HG02759 (cell line): ENCODE results near the gene PPM1L.

Source experiments
- ATAC-seq: cut with Tn5 transposase; IDR thresholded peaks from one replicate; pipeline ENCODE4 v1.9.1; 2021; ENCODE audit warnings: mild to moderate bottlenecking, moderate library complexity; ENCODE audit not compliant: unreplicated experiment

The PPM1L gene

DNA sequence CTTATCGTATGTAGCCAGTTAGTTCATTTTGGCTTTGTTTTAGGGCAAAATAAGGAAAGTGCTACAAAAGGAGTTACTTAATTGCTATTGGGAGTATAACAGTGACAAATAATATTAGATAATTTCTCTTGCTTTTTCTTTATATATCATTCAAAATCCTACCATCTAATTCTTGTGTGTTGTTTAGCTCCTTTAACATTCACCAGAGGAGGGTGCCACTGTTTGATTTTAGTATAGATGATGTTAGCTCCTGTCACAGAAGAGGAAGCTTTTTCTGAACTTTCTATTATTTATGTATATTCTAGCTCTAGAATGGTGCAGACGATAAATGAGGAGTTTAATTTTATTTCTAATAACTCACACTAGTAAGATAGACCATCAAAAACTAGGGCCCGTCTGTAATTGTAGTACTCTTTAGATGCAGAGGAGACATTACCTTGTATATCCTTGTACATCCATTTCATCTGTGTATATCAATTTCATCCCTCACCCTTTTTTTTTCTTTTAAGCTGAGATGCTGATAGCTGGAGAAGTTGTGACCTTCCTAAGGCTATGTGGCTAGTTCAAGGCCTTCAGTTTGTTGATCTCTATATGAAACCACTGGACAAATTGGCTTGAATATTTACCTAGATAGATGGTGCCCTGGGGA, 3.0 kb downstream of the PPM1L start:
- ATAC-seq = no peak

DNA sequence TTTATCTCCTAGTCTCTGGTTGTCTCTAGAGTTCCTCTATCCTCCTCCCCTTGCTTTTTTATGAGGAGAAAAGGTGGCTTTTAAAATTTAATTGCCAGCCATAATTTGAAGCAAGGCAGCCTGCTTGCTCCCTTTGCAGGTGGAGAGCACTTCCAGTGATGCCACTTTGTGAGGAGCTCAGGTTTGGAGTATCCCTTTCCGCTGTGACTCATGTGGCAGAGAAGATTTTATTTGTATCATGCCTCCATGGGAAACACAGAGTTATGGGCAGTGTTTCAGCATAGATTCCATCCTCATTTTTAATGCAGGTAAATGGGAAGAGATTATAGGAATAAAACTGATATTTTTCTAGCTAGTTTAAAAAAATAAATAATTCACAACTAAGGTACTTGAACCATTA, 7.0 kb downstream of the PPM1L start:
- ATAC-seq = no peak

DNA sequence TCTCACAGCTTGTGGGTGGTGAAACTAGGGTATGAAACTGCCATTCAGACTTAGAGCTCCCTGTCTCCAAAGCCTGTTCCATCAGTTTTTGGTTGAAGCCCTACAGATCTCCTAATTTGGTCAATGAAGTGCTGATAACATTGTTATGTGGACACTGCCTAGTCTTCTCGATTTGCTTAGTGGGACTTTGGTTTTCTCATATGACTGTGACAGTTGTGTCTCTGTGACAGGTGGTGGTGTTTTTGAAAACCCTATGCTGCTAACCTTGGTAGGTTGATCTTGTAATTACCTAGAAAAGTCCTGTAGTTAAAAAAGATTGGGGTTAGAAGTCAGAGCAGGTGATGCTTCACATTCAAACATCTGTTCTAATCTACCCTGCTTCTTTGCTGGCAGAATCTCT, 9.2 kb downstream of the PPM1L start:
- no peak for ATAC-seq

DNA sequence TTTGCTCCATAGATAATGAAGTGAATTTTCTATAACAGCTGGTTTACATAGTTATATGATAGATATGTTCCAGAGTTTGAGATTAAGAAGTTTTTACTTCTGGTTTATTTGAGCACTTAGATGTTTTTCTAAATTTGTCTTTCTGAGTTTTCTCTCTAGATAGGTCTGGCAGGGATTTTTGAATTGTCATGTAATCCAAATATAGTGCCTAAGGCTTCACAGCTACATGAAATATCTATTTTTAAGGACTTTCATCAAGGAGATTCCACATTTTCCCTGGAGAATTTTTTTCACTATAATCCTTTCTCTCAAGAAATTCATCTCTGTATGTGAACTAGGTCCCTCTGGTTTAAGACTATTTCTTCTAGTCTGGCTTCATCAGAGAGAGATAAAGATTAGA, 12.0 kb downstream of the PPM1L start:
- no peak for ATAC-seq

DNA sequence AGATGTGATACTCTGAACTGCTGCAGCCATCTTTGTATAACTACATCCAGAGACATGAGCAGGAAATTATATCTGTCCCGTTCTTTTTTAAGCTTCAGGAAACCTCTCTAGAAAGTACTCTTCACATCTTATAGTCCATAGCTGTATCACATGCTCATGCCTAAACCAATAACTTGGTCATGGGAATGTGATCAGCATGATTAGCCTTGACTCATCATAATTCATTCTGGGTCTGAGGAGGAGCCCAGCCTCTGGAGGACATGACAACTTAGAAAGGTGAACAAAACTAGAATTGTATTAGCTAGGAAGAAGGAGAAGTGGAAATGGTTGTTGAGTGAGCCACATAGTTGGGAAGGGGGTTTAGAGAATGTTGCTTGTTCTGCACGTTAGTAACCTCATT, 12.9 kb downstream of the PPM1L start:
- ATAC-seq = no peak

DNA sequence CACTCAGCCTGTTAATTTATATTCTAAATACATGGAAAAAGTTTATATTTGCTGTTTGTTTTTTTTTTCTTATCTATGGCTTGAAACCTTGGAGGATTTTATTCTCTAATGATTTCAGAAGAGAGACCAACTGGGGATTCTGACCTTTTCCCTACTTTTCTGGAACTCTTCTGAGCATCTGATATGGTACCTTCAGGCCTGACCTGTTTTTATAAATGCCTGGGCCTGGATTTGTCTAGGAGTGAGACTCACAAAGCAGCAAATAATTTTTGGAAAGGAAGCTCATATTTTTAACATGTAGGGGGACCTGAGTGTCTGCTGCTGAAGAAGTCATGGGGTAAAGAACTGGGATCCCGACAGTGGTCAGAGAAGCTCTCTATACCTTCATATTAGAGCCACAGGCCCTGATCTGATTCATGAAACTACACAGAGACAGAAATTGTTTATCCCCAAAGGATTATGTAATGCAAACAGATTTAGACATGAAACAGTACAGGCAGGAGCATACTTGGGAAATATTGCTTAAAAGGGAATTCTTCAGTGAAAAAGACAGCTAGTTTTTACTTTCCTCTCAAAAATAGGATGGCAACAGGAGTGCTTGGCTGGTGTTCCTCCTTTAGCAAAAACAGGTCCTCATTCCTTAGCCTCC, 15.9 kb downstream of the PPM1L start:
- ATAC-seq = no peak

DNA sequence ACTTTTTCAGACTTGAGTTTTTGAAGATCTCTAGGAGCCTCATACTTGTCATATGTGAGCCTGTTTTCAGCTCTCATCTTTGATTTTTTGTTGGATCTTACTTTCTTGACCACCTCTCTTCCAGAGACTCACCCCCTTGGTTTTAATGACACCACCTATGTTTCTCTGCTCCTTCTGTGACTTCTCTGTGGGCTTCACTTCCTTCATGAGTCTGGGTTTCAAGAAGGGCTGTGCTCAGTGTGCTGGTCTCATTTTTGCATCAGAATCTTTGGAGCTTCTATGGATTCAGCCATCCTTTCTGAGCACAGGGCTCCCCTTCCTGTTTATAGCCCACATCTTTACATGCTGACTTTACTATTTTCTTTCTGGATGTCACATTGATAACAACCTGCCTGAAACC, 17.7 kb downstream of the PPM1L start:
- no peak for ATAC-seq

DNA sequence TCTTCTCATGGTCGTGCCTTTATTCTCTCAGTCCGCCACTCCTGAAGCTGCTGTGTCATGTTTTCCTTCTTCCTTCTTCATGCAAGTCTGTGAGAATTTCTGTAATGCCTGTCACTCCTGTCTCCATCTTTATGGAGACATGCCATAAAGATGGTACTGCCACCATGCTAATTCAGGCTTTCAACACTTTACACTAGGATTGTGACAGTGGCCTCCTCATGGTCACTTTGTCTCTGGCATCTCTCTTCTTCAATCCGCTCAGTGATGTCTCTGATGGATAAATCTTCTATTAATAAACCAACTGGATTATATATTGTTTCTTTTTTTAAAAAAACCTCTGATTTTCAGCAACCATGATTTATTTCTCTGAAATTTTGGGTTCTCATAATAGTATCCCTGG, 18.1 kb downstream of the PPM1L start:
- ATAC-seq = no peak

DNA sequence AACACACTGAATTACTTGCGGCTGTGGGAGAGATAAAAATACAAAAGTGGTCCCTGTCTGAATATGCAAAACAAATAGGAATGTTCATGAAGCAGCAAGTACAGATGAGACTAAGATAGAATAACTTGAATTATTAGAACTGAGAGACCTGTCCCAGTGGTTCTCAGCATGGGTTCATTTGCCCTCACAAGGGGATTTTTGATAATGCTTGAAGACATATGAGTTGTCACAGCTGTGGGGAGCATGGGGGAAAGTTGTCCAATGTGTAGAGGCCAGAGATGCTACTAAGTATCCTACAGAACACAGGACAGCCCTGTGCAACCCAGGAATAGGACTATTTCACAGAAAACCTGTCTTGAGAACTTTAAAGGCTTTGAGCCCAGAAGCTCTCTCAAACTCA, 22.4 kb downstream of the PPM1L start:
- ATAC-seq = no peak

DNA sequence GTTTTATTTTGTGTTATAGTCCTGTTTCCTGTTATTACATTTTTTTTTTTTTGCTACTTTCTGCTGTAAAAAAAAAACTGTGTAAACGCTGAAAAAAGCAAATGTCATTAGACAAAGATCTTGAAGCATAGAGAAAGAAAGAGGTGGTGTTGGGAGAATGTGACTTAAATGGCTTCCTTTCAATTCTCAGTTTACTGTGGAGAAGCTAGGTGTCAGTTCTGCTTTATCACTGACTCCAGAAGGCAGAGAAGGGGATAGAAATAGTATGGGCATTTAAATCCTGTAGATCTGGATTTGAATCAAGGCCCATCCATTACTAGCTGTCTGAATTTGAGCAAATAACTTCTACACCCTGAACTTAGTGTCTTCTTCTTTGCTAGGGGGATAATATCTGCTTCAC, 23.0 kb downstream of the PPM1L start:
- no peak for ATAC-seq

DNA sequence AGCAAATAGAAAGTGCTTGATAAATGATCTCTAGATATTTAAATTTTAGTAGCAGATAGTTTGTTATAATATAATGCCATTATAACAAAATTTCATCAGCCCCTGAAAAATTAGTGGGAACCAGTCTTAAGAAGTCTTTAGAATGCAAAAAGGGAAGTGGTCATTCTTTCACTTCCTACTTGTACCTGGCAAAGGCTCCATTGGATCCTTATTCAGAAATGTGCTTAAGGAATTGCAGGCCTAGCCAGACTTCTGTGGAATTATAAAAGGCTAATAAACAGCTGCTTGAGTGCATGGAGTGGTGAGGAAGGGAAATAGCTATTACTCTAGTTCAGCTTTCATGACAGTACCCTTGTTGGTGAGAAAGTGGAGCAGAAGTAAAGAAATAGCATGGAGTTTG, 24.2 kb downstream of the PPM1L start:
- ATAC-seq = no peak

DNA sequence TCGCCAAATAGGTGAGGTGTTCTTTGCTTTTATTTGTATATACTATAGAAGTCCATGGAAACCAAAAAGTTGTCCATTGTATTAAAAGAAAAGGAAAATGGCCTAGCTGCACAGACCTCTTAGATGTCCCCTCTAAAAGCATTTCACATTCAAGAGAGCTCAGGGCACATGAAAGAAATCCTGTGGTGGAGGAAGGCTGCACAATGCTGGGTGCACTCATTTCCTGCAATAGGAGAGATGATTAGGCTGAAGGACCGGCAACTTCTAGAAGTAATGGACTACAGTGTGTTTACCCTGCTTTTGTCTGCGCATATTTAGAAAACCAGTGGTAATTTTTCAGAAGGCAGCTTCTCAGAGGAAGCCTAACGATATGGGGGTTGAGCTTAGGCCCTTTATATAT, 25.4 kb downstream of the PPM1L start:
- no peak for ATAC-seq

DNA sequence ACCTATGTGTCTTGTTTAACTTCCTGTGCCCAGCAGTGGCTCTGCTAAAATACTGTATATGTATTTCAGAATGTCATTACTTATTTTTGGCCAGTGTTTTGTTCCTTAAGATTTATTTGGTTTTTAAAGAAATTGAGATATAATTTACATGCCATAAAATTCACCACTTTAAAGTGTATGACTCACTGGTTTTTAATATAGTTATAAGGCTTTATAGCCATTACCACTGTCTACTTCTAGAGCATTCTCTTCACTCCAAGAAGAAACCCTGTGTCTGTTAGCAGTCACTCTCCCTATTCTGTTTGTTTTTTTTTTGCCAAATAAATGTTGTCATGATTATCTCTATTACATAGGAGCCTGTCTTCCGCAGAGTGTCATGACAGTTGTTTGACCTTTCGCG, 25.8 kb downstream of the PPM1L start:
- no peak for ATAC-seq

DNA sequence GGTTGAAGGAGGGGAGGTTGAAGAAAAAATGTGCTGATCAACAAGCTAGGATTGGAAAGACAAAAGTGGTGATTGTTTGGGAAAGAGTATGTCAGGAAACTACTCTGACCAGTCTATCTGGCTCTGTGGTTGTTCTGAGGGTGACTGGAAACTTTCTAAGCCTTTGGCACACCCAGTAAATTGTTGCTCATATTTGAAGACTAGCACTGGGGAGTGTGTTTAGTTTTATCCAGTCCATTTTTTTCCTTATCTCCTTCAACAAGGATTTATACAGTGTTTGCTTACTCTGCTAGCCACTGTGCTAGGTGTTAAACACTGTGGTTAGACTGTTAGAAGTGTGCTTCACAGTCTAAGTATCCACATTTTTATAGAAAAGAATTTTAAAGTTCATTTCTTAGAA, 28.8 kb downstream of the PPM1L start:
- ATAC-seq = no peak

DNA sequence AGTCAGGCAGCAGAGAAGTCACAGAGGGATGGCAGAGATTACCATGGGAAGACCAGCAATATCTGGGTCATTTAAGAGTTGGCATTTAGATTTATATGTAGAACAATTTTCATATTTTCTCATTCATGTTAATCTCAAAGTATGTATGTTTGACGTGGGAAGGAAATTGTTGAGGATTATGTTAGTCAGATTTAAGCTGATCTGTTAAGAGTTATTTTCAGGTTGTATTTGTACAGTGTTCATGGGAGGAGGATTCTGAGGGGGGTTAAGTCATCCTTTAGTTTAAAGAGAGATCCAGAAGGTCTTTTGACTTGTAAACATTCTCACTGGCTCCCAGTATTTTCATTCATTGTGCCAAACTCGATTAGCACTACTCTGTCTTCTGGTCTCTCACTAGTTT, 34.7 kb downstream of the PPM1L start:
- ATAC-seq = no peak

DNA sequence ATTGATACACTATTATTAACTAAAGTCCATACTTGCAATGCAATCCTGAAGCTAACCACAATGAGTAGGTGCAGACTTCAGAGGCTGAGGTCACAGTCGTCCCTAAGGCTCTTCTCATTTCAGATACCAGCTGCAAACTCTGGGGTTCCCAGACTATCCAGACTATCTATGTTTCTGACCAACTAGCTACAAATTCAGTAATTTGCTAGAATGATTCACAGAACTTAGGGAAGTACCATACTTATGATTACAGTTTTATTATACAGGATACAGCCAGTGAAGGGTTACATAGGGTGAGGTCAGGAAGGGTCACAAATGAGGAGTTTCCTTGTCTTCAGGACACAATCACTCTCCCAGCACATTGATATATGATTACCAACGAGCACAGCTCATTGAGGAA, 36.5 kb downstream of the PPM1L start:
- no peak for ATAC-seq

DNA sequence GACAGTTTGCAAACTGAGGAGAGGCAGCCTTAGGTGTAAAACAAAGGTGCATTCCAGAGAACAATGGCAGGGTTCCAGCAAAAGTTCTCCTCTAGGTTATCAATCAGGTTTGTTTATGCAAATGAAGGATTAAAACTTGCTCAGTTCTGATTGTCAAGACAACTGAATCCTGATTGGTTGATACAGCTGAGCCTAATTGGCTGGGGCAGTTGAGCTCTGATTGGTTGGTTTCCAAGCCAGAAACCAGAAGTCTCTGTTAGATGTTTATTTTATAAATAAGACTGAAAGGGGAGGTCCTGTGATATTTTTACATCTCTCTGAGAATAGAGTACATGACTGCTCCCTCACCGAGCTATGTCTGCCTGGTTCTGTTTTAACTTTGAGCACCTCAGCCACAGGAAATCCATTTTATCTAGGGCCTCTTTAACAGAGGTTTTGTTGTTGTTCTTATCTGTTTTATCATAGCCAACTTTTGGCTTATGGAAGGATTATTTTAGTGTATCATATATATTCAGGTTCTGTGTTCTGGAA, 37.8 kb downstream of the PPM1L start:
- ATAC-seq = no peak

DNA sequence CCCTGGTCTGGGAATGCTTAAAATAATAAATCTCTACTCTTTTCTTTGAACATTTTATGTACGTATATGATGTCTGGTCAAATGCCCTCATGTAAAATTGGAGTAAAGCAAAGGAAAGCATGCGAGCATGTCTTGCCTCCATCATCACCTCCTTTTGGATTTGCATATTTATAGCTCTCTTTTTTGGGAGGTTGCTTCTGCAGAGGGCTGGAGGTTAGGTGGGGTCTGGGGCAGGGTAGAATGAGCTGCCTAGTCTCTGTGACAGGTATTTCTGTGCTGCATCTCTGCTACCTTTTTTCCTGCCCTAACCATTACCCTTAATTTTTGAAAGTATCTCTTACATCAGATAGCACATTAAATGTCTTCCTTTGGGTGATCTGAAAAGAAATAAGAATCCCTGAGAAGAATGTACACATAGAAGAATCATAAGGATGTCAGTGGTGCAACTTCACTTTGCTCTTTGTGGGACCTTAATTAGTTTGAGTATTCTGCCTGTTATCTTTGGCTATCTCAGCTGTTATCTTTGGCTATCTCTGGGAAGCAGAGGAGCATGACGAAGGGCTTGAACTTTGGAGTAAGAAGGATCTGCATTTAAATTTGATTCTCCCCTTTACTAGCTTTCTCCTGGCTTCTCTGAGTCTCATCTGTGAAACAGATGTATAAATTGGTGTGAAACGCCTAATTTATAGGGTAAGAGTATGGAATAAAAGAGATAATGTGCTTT, 40.2 kb downstream of the PPM1L start:
- no peak for ATAC-seq

DNA sequence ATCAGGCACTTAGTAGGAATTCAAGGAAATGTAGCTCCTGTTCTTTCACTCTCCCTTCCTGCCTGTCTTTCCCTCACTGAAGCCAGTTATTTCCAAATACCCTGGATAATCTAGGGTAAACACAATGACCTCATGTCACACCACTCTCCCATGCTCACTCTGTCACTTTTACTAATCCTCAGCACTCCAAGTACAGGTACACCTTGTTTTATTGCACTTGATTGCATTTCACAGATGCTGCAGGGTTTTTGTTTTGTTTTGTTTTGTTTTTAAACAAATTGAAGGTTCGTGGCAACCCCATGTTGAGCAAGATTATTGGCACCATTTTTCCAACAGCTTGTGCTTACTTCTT, 40.8 kb downstream of the PPM1L start:
- ATAC-seq = no peak

DNA sequence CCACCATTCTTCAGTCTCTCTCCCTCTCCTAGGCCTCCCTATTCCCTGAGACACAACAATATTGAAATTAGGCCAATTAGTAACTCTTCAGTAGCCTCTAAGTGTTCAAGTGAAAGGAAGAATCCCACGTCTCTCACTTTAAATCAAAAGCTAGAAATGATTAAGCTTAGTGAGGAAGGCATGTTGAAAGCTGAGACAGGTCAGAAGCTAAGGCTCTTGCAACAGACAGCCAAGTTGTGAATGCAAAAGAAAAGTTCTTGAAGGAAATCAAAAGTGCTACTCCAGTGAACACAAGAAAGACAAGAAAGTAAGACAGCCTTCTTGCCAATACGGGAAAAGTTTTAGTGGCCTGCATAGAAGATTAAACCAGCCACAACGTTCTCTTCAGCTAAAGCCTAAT, 41.3 kb downstream of the PPM1L start:
- no peak for ATAC-seq

DNA sequence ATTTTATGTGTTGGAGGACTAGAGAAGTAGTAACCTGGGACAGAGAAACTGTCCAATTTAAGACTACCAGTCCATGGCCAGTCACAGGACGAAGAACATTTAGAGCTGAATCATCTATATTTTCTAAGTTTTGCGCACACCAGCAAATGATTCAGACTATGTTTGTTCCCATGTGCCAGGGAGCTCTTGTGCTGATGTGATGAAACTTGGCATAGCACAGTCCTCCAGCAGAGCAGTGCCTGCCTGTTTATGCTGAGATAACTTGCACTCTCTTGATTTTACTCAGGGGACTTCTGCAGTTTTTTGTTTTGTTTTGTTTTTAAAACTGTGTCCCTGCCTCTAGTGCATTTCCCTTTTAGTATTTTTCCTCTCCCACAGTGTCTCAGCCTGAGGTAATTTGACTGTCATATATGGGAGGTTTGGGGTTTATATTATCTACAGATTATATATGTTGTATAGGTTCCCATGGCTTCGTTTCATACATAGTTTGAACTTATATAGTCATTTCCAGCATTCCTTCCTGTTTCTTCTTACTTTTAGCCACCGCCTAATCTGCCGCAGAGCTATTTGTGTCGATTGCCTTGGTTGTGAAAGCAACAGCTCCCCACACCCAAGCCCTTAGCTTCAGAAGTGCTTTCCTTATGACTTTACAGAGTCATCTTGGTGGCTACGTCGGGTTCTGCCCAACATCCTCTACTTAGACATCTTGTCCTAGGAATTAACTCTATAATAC, 45.5 kb downstream of the PPM1L start:
- peak; percentile 70 for ATAC-seq

DNA sequence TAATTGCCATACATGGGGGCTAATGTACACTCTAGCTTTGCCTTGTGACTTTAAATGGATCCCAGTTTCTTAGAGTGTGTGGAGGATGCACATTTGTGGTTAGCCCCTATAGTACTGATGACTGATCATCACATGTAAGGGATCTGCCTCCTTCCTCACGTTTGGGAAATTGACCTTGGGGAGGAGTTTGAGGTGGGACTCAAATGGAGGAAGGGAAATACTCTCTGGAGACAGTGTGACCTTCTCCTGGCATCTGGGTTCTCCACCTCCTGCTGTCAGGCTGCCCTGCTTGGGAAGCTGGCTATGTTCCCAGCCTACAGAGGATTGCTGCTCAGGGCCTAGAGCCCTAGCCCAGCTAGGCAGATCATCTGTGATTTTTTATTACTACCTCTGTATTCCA, 48.7 kb downstream of the PPM1L start:
- ATAC-seq = no peak
